ENCODE data around the gene NUCKS1. TPM values are rescaled to one million over a fixed set of nuclear protein-coding genes. Genes with fewer than 3 reads are reported as not detected.

Gene NUCKS1
- total RNA-seq, 1 experiment from 2014 or later, result 427 TPM

DNA sequence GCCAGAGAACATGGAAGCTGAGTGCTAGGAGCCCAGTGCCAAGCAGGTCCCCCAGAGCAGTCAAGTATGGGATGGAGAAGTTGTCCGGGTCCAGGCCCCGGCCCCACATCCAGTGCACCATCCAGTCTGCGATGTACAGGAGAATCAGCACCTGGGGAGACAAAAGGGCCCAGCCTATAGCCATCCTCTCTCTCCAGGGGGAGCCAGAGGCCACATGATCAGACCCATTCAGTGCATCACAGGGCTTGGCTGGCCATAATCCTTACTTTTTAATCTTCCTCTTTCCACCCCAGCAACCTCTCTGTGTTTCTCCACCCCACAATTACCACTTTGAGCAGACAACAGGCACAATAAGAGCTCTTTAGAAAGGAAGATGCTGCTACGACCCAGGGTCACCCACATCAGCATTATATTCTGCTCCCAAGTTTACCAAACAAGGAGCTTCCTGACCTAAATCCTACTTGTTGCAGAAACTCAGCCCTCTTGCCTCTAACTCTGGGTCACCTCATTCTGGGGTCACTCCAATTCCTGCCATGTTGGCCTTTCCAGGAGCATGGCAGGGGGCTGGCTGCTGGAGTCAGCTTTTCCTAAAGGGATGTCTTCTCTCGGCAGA lies 41.7 kb upstream of the NUCKS1 start:
- TF ChIP-seq, protein P1, sequence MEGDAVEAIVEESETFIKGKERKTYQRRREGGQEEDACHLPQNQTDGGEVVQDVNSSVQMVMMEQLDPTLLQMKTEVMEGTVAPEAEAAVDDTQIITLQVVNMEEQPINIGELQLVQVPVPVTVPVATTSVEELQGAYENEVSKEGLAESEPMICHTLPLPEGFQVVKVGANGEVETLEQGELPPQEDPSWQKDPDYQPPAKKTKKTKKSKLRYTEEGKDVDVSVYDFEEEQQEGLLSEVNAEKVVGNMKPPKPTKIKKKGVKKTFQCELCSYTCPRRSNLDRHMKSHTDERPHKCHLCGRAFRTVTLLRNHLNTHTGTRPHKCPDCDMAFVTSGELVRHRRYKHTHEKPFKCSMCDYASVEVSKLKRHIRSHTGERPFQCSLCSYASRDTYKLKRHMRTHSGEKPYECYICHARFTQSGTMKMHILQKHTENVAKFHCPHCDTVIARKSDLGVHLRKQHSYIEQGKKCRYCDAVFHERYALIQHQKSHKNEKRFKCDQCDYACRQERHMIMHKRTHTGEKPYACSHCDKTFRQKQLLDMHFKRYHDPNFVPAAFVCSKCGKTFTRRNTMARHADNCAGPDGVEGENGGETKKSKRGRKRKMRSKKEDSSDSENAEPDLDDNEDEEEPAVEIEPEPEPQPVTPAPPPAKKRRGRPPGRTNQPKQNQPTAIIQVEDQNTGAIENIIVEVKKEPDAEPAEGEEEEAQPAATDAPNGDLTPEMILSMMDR (conservative IDR thresholded peaks at IDR 0.05), result peak; percentile 87
- Histone ChIP-seq H2BK12ac (ENCODE audit: insufficient read length, low read depth, low read length) (no peak overlapping the region), H3K23me2 (ENCODE audit: insufficient read length, low read depth, low read length, poor library complexity, severe bottlenecking) (no peaks in the 10 kb centered on the region), H3K9ac (ENCODE audit: extremely low read depth, insufficient read length, low read length) (no peak overlapping the region), H3T11ph (ENCODE audit: low read length) (no peak overlapping the region), H3K4me1 (ENCODE audit: insufficient read depth, low read length) (no peaks in the 10 kb centered on the region), H2BK20ac (ENCODE audit: low read depth, low read length, poor library complexity, severe bottlenecking) (no peak overlapping the region), H4K91ac (ENCODE audit: insufficient read length, low read depth, low read length) (no peak overlapping the region), H3K27me3 (ENCODE audit: insufficient read depth, low read length) (no peaks in the 10 kb centered on the region), H3K27ac (ENCODE audit: insufficient read length, low read depth, low read length) (no peak overlapping the region), H3K18ac (ENCODE audit: insufficient read length, low read depth, low read length) (no peak overlapping the region), H2AK5ac (ENCODE audit: insufficient read length, low read length) (no peak overlapping the region), H3K4ac (ENCODE audit: low read depth, low read length) (no peak overlapping the region), H3K4me2 (ENCODE audit: insufficient read depth, insufficient read length, low read length) (no peak overlapping the region), H2AFZ (ENCODE audit: low read length) (no peak overlapping the region), H2BK120ac (ENCODE audit: low read depth, low read length, poor library complexity, severe bottlenecking) (no peak overlapping the region), H4K8ac (replicated peaks; ENCODE audit: insufficient read length, low read depth, low read length) (no peak overlapping the region), H3K79me2 (ENCODE audit: insufficient read depth, low read length) (no peaks in the 10 kb centered on the region), H2BK15ac (ENCODE audit: low read depth, low read length) (no peak overlapping the region; the same call in 1 of the 2 replicates), H3K14ac (ENCODE audit: insufficient read depth, low read length) (no peak overlapping the region), H3K79me1 (ENCODE audit: insufficient read depth, low read depth, low read length, poor library complexity, severe bottlenecking) (no peaks in the 10 kb centered on the region), H4K20me1 (ENCODE audit: control insufficient read depth, insufficient read depth, insufficient read length) (no peaks in the 10 kb centered on the region), H2BK5ac (ENCODE audit: insufficient read length, low read length) (no peak overlapping the region), H3K23ac (ENCODE audit: insufficient read length, low read depth, low read length) (no peak overlapping the region), H3K56ac (ENCODE audit: insufficient read length, low read depth, low read length) (no peak overlapping the region), H4K5ac (ENCODE audit: insufficient read length, low read depth, low read length) (no peak overlapping the region), H3K9me3 (ENCODE audit: control insufficient read depth, low read depth, low read length) (no peaks in the 10 kb centered on the region)
- Mint-ChIP-seq H3K9me3 (no peaks in the 10 kb centered on the region), H3K27me3 (ENCODE audit: low read depth) (no peaks in the 10 kb centered on the region), H3K4me1 (peaks cover 5 to 12% of the 10 kb centered on the region in 2 experiments; a peak in 3 of 4 replicates), H3K4me3 (no peak overlapping the region), H3K36me3 (ENCODE audit: insufficient read depth in 1 of 3, low read depth in 3 of 3) (peaks cover 8 to 47% (median 36%) of the 10 kb centered on the region in 3 experiments; a peak in 6 of 7 replicates), H3K27ac (peak overlapping the region in 1 of 3 experiments; percentile 9; a peak in 2 of 7 replicates)
- peak; percentile 64 for DNase-seq
- WGBS (ENCODE audit: extremely low coverage, insufficient read length, low lambda C conversion rate), result no CpG with 5 or more reads among the region's 5 CpGs

Data from H9 (cell line).